Adrenal gland (tissue), 5 donors: ENCODE data around the gene MKRN1.

Experiments
- CTCF ChIP-seq, 6 experiments: fragments of 450-650 bp in 4 of 6; fragments of 200-600 bp in 2 of 6; sonication (generic) in 1 of 6; IDR thresholded peaks; 1 replicate in 5 of 6; 2 replicates in 1 of 6; pipeline versions ENCODE4 v1.5.1 to v1.8.0; 2016 to 2021; ENCODE audit warnings: antibody characterized with exemption in 6 of 6, mild to moderate bottlenecking in 2 of 6, moderate library complexity in 1 of 6
- POLR2A ChIP-seq, 2 donors: fragments of 450-650 bp; IDR thresholded peaks; one replicate each; pipeline ENCODE4 v1.6.1; 2017; ENCODE audit warnings: antibody characterized with exemption in 2 of 2, mild to moderate bottlenecking in 2 of 2, moderate library complexity in 1 of 2
- donor health status: DM: no; HTN: no; CAD: no.

- no peak for TF ChIP-seq CTCF (IDR thresholded peaks at IDR 0.05)
- TF ChIP-seq POLR2A (IDR thresholded peaks at IDR 0.05) = no peak
Measured at GRCh38 chr7:140519007-140519399, 39.7 kb upstream of the MKRN1 start.
